SK-N-SH (cell line): ENCODE data around the gene GAN. TPM values are rescaled to one million over a fixed set of nuclear protein-coding genes. Genes with fewer than 3 reads are reported as not detected.
A peak's percentile ranks its signal among the peaks of the same experiment; 100 is the strongest.

ENCODE experiments used
- CTCF ChIA-PET: fragments of 300-600, 350-600 bp; formaldehyde crosslinking; extraction: SDS; loops from one replicate; lab custom pipeline; 2021; lab: Yijun Ruan, JAX
- POLR2A ChIA-PET: fragments of 350-600 bp; sonication (Branson Sonifier 250); formaldehyde crosslinking; extraction: SDS; loops from one replicate; lab custom pipeline; 2020; ENCODE audit warnings: antibody characterized with exemption, inconsistent platforms; lab: Yijun Ruan, JAX
- DNase-seq: peaks from one replicate; pipeline ENCODE4 v3.0.0; 2012
- H2AFZ ChIP-seq: fragments of 200-600 bp; sonication (generic); 2 replicates; pipeline ENCODE4 v1.8.1; 2016; ENCODE audit warnings: antibody characterized with exemption, mild to moderate bottlenecking, low read depth
- H3F3A ChIP-seq: fragments of 200-600 bp; sonication (generic); replicated peaks from 2 replicates; pipeline ENCODE3; 2016; ENCODE audit warnings: antibody characterized with exemption, mild to moderate bottlenecking; ENCODE audit not compliant: insufficient read depth
- H3K27ac ChIP-seq, 2 experiments: fragments of 200-500 bp in 1 of 2; fragments of 200-600 bp in 1 of 2; sonication (Bioruptor generic) in 1 of 2; sonication (generic), shearing (Covaris generic) in 1 of 2; 2 replicates each; pipeline versions ENCODE4 v1.5.1 to v1.6.1; 2014 to 2016; ENCODE audit warnings: low read depth in 2 of 2, inconsistent platforms in 1 of 2, low read length in 1 of 2, mild to moderate bottlenecking in 1 of 2, mixed read lengths in 1 of 2
- H3K27me3 ChIP-seq: fragments of 200-600 bp; sonication (generic), shearing (Covaris generic); 2 replicates; pipeline ENCODE4 v1.6.1; 2016; ENCODE audit warnings: mixed run types; ENCODE audit not compliant: insufficient read depth
- H3K36me3 ChIP-seq, 2 experiments: fragments of 200-500 bp in 1 of 2; fragments of 200-600 bp in 1 of 2; sonication (Bioruptor generic) in 1 of 2; sonication (generic) in 1 of 2; replicated peaks in 1 of 2; 2 replicates each; pipeline versions ENCODE3 to v1.5.1; 2014 to 2016; ENCODE audit warnings: low read length in 1 of 2, mild to moderate bottlenecking in 1 of 2; ENCODE audit not compliant: insufficient read depth in 2 of 2, control insufficient read depth in 1 of 2
- H3K4me1 ChIP-seq, 2 experiments: fragments of 200-500 bp in 1 of 2; fragments of 200-600 bp in 1 of 2; sonication (Bioruptor generic) in 1 of 2; sonication (generic), shearing (Covaris generic) in 1 of 2; 2 replicates each; pipeline versions ENCODE4 v1.5.1 to v1.6.1; 2014 to 2016; ENCODE audit warnings: low read depth in 1 of 2, low read length in 1 of 2, mixed run types in 1 of 2; ENCODE audit not compliant: insufficient read depth in 2 of 2, control insufficient read depth in 1 of 2
- H3K4me2 ChIP-seq: fragments of 200-600 bp; sonication (generic), shearing (Covaris generic); 2 replicates; pipeline ENCODE4 v1.6.1; 2017; ENCODE audit warnings: mixed run types
- H3K4me3 ChIP-seq, 2 experiments: fragments of 200-500 bp in 1 of 2; fragments of 200-600 bp in 1 of 2; sonication (Bioruptor generic) in 1 of 2; sonication (generic), shearing (Covaris generic) in 1 of 2; 2 replicates each; pipeline versions ENCODE4 v1.5.1 to v1.8.1; 2014 to 2016; ENCODE audit warnings: low read depth in 2 of 2, inconsistent platforms in 1 of 2, low read length in 1 of 2, mild to moderate bottlenecking in 1 of 2, mixed read lengths in 1 of 2, moderate library complexity in 1 of 2
- H3K79me2 ChIP-seq: fragments of 200-600 bp; sonication (generic); 2 replicates; pipeline ENCODE4 v1.8.1; 2017; ENCODE audit warnings: mild to moderate bottlenecking; ENCODE audit not compliant: insufficient read depth
- H3K9ac ChIP-seq: fragments of 200-600 bp; sonication (generic); 2 replicates; pipeline ENCODE4 v1.6.1; 2017; ENCODE audit warnings: mixed run types
- H3K9me2 ChIP-seq: fragments of 200-600 bp; sonication (generic); 2 replicates; pipeline ENCODE4 v1.6.1; 2017; ENCODE audit warnings: mixed run types
- H3K9me3 ChIP-seq: fragments of 200-600 bp; sonication (generic); 2 replicates; pipeline ENCODE4 v1.6.1; 2017; ENCODE audit warnings: mixed run types, mild to moderate bottlenecking, moderate library complexity
- H4K20me1 ChIP-seq: fragments of 200-600 bp; sonication (generic); 2 replicates; pipeline ENCODE4 v1.6.1; 2017; ENCODE audit warnings: mild to moderate bottlenecking, mixed run types; ENCODE audit not compliant: insufficient read depth
- CHD2 ChIP-seq: fragments of 150-350 bp; IDR thresholded peaks from 2 replicates; pipeline ENCODE4 v1.6.1; 2018; ENCODE audit warnings: low read length; ENCODE audit not compliant: partially characterized antibody
- ELF1 ChIP-seq: IDR thresholded peaks from 2 replicates; pipeline ENCODE4 v1.4.0; 2012
- EP300 ChIP-seq, 2 experiments: IDR thresholded peaks; 2 replicates each; pipeline versions ENCODE4 v1.4.0 to v1.6.1; 2012; ENCODE audit warnings: borderline replicate concordance in 1 of 2, low read depth in 1 of 2, low read length in 1 of 2
- FOSL2 ChIP-seq: IDR thresholded peaks from 2 replicates; pipeline ENCODE4 v1.4.0; 2012; ENCODE audit warnings: low read depth, mild to moderate bottlenecking, moderate library complexity, borderline replicate concordance
- FOXJ3 ChIP-seq: sonication (generic); formaldehyde crosslinking; IDR thresholded peaks from 2 replicates; pipeline ENCODE4 v1.5.1; 2020; ENCODE audit warnings: mild to moderate bottlenecking, missing genetic modification reagents
- FOXM1 ChIP-seq: IDR thresholded peaks from 2 replicates; pipeline ENCODE4 v1.4.0; 2012; ENCODE audit warnings: low read depth, mild to moderate bottlenecking
- GABPA ChIP-seq: IDR thresholded peaks from 2 replicates; pipeline ENCODE4 v1.4.0; 2012; ENCODE audit warnings: low read depth, mild to moderate bottlenecking
- GATA2 ChIP-seq: sonication (generic); formaldehyde crosslinking; IDR thresholded peaks from 2 replicates; pipeline ENCODE4 v1.5.0; 2020; ENCODE audit warnings: mild to moderate bottlenecking, missing genetic modification reagents
- IRF3 ChIP-seq: fragments of 150-350 bp; IDR thresholded peaks from 2 replicates; pipeline ENCODE4 v1.6.1; 2016; ENCODE audit warnings: mild to moderate bottlenecking, low read depth, low read length
- JUND ChIP-seq: IDR thresholded peaks from 2 replicates; pipeline ENCODE4 v1.4.0; 2012
- MAX ChIP-seq: IDR thresholded peaks from 2 replicates; pipeline ENCODE4 v1.4.0; 2012; ENCODE audit warnings: low read depth
- MEF2A ChIP-seq: IDR thresholded peaks from 2 replicates; pipeline ENCODE4 v1.4.0; 2012; ENCODE audit warnings: low read depth, borderline replicate concordance
- MXI1 ChIP-seq: IDR thresholded peaks from 2 replicates; pipeline ENCODE4 v1.6.1; 2012; ENCODE audit warnings: mild to moderate bottlenecking, low read depth, low read length, improper control_type of control experiment
- NFIC ChIP-seq: IDR thresholded peaks from 2 replicates; pipeline ENCODE4 v1.4.0; 2012; ENCODE audit warnings: borderline replicate concordance
- NRF1 ChIP-seq: IDR thresholded peaks from 2 replicates; pipeline ENCODE4 v1.6.1; 2012; ENCODE audit warnings: low read depth, mild to moderate bottlenecking, low read length
- PBX3 ChIP-seq: IDR thresholded peaks from 2 replicates; pipeline ENCODE4; 2012
- RAD21 ChIP-seq: IDR thresholded peaks from 2 replicates; pipeline ENCODE4 v1.6.1; 2012; ENCODE audit warnings: mild to moderate bottlenecking, low read length
- RCOR1 ChIP-seq: fragments of 150-350 bp; IDR thresholded peaks from 2 replicates; pipeline ENCODE4 v1.6.1; 2017; ENCODE audit warnings: antibody characterized with exemption, low read length
- RFX5 ChIP-seq: IDR thresholded peaks from 2 replicates; pipeline ENCODE4 v1.6.1; 2012; ENCODE audit warnings: mild to moderate bottlenecking, improper control_type of control experiment, low read length
- RXRA ChIP-seq: IDR thresholded peaks from 2 replicates; pipeline ENCODE4 v1.4.0; 2012; ENCODE audit warnings: low read depth, mild to moderate bottlenecking, borderline replicate concordance
- SIN3A ChIP-seq: IDR thresholded peaks from 2 replicates; pipeline ENCODE4 v1.6.1; 2012; ENCODE audit warnings: low read depth, mild to moderate bottlenecking, low read length, moderate library complexity, borderline replicate concordance
- SMC3 ChIP-seq: IDR thresholded peaks from 2 replicates; pipeline ENCODE4 v1.6.1; 2012; ENCODE audit warnings: low read depth, low read length, improper control_type of control experiment
- TAF1 ChIP-seq: IDR thresholded peaks from 2 replicates; pipeline ENCODE4 v1.6.1; 2012; ENCODE audit warnings: low read depth, mild to moderate bottlenecking, low read length, moderate library complexity, borderline replicate concordance
- TCF12 ChIP-seq: IDR thresholded peaks from 2 replicates; pipeline ENCODE4 v1.4.0; 2012
- TEAD4 ChIP-seq: IDR thresholded peaks from 2 replicates; pipeline ENCODE4 v1.4.0; 2012; ENCODE audit warnings: mild to moderate bottlenecking, borderline replicate concordance; ENCODE audit not compliant: insufficient read depth
- USF1 ChIP-seq: IDR thresholded peaks from 2 replicates; pipeline ENCODE4 v1.4.0; 2012; ENCODE audit warnings: low read depth, borderline replicate concordance
- USF2 ChIP-seq: fragments of 150-350 bp; IDR thresholded peaks from 2 replicates; pipeline ENCODE4 v1.6.1; 2017; ENCODE audit warnings: antibody characterized with exemption, low read length, low read depth, borderline replicate concordance
- YY1 ChIP-seq: IDR thresholded peaks from 2 replicates; pipeline ENCODE4 v1.4.0; 2012; ENCODE audit warnings: low read depth, mild to moderate bottlenecking
- ZBTB33 ChIP-seq: IDR thresholded peaks from 2 replicates; pipeline ENCODE4 v1.4.0; 2012; ENCODE audit warnings: low read depth, borderline replicate concordance
- WGBS: methylation state at CpG from one replicate; pipeline ENCODE4 v1.1.6; 2017; ENCODE audit warnings: low lambda C conversion rate; 5-methylcytosine and 5-hydroxymethylcytosine counted together
- polyA plus RNA-seq, 3 experiments: library from polyadenylated mRNA; depleted of rRNA; stranded (reverse); fragments of >200 nt; gene quantifications; 2 replicates each; pipeline ENCODE4 v1.2.3, GENCODE V29; 2012

The GAN gene
- polyA plus RNA-seq, 1 of the 3 experiments (the other 2 are of a cell fraction) = 0.79 TPM

- peak overlapping the region; percentile 16 to 73; a peak in 3 of 4 replicates for H3K27ac ChIP-seq
- POLR2A ChIA-PET = no interaction called here
- peaks cover 21% of the 10 kb centered on the region for H3F3A ChIP-seq
- TF ChIP-seq NRF1 (no peak), SIN3A (no peak), RAD21 (no peak), TAF1 (no peak), ZBTB33 (no peak), NFIC (no peak), GABPA (no peak), RFX5 (no peak), RCOR1 (no peak), ELF1 (no peak), MXI1 (no peak), FOSL2 (peak; percentile 76; the same call in 1 of the 2 replicates), PBX3 (0 out of 2 replicates have a peak, but pooled peaks have one; percentile 20), GATA2 (CRISPR knock-in tag) (no peak), USF2 (no peak), IRF3 (no peak), FOXJ3 (no peak), USF1 (no peak), YY1 (no peak), JUND (peak; percentile 56; the same call in 1 of the 2 replicates), EP300 (IDR thresholded peaks at IDR 0.05; ENCODE audit: borderline replicate concordance in 1 of 2, low read depth in 1 of 2, low read length in 1 of 2) (peak in 1 of 2 experiments; percentile 16; a peak in 1 of 4 replicates), CHD2 (no peak), SMC3 (no peak), MAX (no peak), TCF12 (peak; percentile 62), MEF2A (no peak), TEAD4 (peak; percentile 67; the same call in 1 of the 2 replicates), FOXM1 (no peak), RXRA (peak; percentile 31; the same call in 1 of the 2 replicates)
Observed at GRCh38 chr16:81319221-81319912, 4.6 kb downstream of the GAN start.

More at GRCh38 chr16:81319221-81319912, 4.6 kb downstream of the GAN start:
- H3K79me2 ChIP-seq = peaks cover 84% of the 10 kb centered on the region
- H3K27me3 ChIP-seq = no peaks in the 10 kb centered on the region
- DNase-seq = no peak
- H2AFZ ChIP-seq = peak overlapping the region; percentile 48; the same call in 1 of the 2 replicates
- CTCF ChIA-PET = interaction anchor here (0.7 to 1.4 kb wide), 5 partner anchors 10 to 419 kb away, joined by 3 to 5 read pairs (median 3); no protein-coding TSS in a partner anchor
- no peaks in the 10 kb centered on the region for H3K9me2 ChIP-seq
- H3K36me3 ChIP-seq = no peaks in the 10 kb centered on the region
- H3K9me3 ChIP-seq = no peaks in the 10 kb centered on the region
- H3K9ac ChIP-seq = peak overlapping the region; percentile 50; the same call in 1 of the 2 replicates
- peak overlapping the region; percentile 10 to 38; a peak in 2 of 4 replicates for H3K4me3 ChIP-seq
- peaks cover 2 to 22% of the 10 kb centered on the region in 2 experiments; a peak in 3 of 4 replicates for H3K4me1 ChIP-seq
- 33% methylated on average over 6 of the region's 6 CpGs for WGBS
- peak overlapping the region; percentile 68 for H3K4me2 ChIP-seq
- no peaks in the 10 kb centered on the region; the same call in 1 of the 2 replicates for H4K20me1 ChIP-seq
